ENCODE measurements around the gene GRM5.

DNA sequence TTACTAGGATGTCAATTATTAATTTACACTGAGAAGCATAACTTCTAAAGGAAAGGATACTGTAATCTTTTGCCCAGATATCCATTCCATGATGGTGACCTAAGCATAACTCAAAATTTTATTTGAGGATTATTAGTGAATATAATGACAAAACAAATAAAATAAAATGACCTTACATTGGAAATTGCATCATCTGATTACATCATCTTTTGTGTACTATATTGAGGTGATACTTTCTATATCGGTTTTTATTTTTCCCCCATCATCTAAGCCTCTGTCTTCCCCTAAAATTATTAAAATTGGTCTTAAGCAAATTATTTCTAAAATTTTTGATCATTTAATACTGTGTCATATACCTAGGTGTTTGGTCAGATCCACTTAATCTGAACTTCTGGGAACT, 578.1 kb downstream of the GRM5 start:
- TF ChIP-seq POLR2A (IDR thresholded peaks at IDR 0.05; ENCODE audit: low read depth, low read length): no peak
- no peak for TF ChIP-seq SPI1 (IDR thresholded peaks at IDR 0.05; ENCODE audit: low read depth, low read length)
- no peak for TF ChIP-seq POLR2AphosphoS5 (IDR thresholded peaks at IDR 0.05; ENCODE audit: low read depth, low read length)
- no peak for TF ChIP-seq TAF1 (IDR thresholded peaks at IDR 0.05; ENCODE audit: low read depth, low read length)
- no peak for TF ChIP-seq PAX5 (IDR thresholded peaks at IDR 0.05; ENCODE audit: insufficient read depth, low read length, severe bottlenecking)
- no peak for TF ChIP-seq POU2F2 (IDR thresholded peaks at IDR 0.05; ENCODE audit: low read depth, low read length)
